ENCODE results near the gene ZCCHC4. TPM values are rescaled to one million over a fixed set of nuclear protein-coding genes. Genes with fewer than 3 reads are reported as not detected.

The ZCCHC4 gene
- total and polyA plus RNA-seq, 8 donors = 2.6 to 30.9 (median 6.0) TPM

DNA sequence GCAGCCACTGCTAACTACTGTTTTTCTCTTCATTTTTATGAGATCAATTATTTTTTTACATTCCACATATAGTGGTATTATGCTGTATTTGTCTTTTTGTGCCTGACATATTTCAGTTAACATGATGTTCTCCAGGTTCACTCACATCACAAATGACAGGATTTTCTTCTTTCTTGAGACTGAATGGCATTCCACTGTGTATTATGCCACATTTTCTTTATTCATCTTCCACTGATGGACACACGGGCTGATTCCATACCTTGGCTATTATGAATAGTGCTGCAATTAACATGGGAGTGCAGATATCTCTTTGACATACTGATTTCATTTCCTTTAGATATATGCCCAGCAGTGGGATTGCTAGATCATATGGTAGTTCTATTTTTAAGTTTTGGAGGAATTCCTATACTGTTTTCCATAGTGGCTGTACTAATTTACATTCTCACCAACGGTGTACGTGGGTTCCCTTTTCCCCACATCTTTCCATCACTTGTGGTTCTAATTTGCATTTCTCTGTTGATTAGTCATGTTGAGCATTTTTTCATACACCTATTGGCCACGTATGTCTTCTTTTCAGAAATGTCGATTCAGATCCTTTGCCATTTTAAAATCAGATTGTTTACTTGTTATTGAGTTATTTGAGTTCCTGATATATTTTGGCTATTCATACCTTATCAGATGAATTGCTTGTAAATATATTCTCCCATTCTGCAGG, 14.9 kb upstream of the ZCCHC4 start:
- Histone ChIP-seq H3K27me3 (peaks cover 0 to 7% (median 0%) of the 10 kb centered on the region in 3 donors), H3K36me3 (no peaks in the 10 kb centered on the region), H3K27ac (no peak overlapping the region), H3K9me3 (no peaks in the 10 kb centered on the region), H3K4me3 (no peak overlapping the region), H3K4me1 (peaks cover 0 to 17% (median 11%) of the 10 kb centered on the region in 4 donors)
- intact Hi-C loops (cut with DNase I; ENCODE audit: low total_unique reads) = no loop called here
- TF ChIP-seq POLR2A (IDR thresholded peaks at IDR 0.05) = no peak
- TF ChIP-seq EP300 (IDR thresholded peaks at IDR 0.05) = no peak
- TF ChIP-seq POLR2AphosphoS5 (IDR thresholded peaks at IDR 0.05) = no peak
- TF ChIP-seq, protein P1, sequence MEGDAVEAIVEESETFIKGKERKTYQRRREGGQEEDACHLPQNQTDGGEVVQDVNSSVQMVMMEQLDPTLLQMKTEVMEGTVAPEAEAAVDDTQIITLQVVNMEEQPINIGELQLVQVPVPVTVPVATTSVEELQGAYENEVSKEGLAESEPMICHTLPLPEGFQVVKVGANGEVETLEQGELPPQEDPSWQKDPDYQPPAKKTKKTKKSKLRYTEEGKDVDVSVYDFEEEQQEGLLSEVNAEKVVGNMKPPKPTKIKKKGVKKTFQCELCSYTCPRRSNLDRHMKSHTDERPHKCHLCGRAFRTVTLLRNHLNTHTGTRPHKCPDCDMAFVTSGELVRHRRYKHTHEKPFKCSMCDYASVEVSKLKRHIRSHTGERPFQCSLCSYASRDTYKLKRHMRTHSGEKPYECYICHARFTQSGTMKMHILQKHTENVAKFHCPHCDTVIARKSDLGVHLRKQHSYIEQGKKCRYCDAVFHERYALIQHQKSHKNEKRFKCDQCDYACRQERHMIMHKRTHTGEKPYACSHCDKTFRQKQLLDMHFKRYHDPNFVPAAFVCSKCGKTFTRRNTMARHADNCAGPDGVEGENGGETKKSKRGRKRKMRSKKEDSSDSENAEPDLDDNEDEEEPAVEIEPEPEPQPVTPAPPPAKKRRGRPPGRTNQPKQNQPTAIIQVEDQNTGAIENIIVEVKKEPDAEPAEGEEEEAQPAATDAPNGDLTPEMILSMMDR (IDR thresholded peaks at IDR 0.05) = no peak
- DNase-seq = no peak
- 79 to 88% (median 82%) methylated on average over 5 of the region's 5 CpGs for WGBS, 5 donors

DNA sequence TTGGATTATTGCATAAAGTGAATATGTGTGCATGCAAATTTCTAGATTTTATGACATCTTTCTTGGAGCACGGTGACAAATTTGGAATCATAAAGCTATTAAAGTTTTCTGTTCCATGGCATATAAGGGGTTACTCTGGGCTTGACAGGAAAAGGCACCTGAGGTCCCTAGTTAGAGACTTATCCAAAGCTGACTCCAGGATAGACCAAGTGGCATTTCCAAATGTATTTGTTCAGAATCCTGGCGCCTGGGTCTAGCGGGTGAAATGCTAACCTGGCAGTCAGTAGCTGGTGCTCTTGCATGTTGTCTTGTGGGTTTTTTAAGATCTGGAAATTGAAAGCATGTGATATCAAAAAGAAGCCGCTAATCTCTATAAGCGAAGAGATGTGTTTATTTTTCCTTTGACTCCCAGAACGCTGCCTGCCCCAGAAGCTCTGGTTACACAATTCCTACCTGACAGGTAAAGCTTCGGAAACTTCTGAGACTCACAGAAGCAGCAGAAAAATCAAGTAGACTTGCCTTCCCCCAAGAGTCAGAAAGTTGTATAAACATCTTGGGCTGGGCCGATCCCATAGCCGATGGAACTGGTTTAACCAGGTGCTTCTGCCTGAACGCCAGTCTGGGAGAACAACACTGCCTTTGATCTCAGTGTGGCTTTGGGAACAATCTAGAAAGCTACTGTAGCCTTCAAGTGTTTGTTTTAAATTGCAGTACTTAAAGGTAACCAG, 12.9 kb upstream of the ZCCHC4 start:
- Histone ChIP-seq H3K9me3 (no peaks in the 10 kb centered on the region), H3K27ac (peak overlapping the region; percentile 17 to 78 (median 57)), H3K4me1 (peaks cover 0 to 21% (median 13%) of the 10 kb centered on the region in 4 donors), H3K27me3 (peaks cover 0 to 7% (median 0%) of the 10 kb centered on the region in 3 donors), H3K4me3 (no peak overlapping the region), H3K36me3 (no peaks in the 10 kb centered on the region)
- WGBS, 5 donors = 17 to 44% (median 26%) methylated on average over 10 of the region's 10 CpGs
- peak; percentile 82 to 92 for DNase-seq
- intact Hi-C loops (cut with DNase I; ENCODE audit: low total_unique reads) = no loop called here
- TF ChIP-seq POLR2AphosphoS5 (IDR thresholded peaks at IDR 0.05) = peak in 2 of 3 donors; percentile 56 to 61
- TF ChIP-seq POLR2A (IDR thresholded peaks at IDR 0.05) = no peak
- no peak for TF ChIP-seq EP300 (IDR thresholded peaks at IDR 0.05)
- TF ChIP-seq, protein P1 (IDR thresholded peaks at IDR 0.05) = peak in 1 of 7 experiments; percentile 29

DNA sequence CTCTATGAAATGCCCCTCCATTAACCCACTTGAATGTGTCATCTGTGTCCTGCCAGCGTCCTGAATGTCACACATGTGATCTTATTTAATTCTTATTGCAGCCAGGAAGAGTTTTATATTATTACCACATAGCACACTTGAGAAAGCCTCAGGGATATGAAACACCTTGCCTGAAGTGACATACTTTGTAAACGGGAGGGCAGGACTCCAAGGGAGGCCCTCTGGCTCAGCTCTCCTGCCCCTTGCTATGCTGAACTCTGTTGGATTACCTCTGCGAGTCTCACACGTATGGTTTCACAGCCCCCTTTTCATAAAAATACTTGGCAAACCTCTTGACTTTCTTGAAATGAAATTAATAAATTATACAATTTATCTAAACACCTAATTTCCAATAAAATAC, 11.1 kb upstream of the ZCCHC4 start:
- peaks cover 0 to 21% (median 13%) of the 10 kb centered on the region in 4 donors for H3K4me1 ChIP-seq
- peak overlapping the region in 3 of 5 donors; percentile 24 to 75 (median 57) for H3K27ac ChIP-seq
- TF ChIP-seq POLR2A (IDR thresholded peaks at IDR 0.05) = no peak
- TF ChIP-seq EP300 (IDR thresholded peaks at IDR 0.05) = no peak
- TF ChIP-seq, protein P1 (IDR thresholded peaks at IDR 0.05) = no peak
- no peak for TF ChIP-seq POLR2AphosphoS5 (IDR thresholded peaks at IDR 0.05)
- no peak for DNase-seq
- WGBS, 5 donors = 71 to 82% (median 78%) methylated on average over 4 of the region's 4 CpGs
- no peaks in the 10 kb centered on the region for H3K9me3 ChIP-seq
- peaks cover 0 to 7% (median 0%) of the 10 kb centered on the region in 3 donors for H3K27me3 ChIP-seq
- no peak overlapping the region for H3K4me3 ChIP-seq
- intact Hi-C loops (cut with DNase I; ENCODE audit: low total_unique reads) = no loop called here
- H3K36me3 ChIP-seq = no peaks in the 10 kb centered on the region

DNA sequence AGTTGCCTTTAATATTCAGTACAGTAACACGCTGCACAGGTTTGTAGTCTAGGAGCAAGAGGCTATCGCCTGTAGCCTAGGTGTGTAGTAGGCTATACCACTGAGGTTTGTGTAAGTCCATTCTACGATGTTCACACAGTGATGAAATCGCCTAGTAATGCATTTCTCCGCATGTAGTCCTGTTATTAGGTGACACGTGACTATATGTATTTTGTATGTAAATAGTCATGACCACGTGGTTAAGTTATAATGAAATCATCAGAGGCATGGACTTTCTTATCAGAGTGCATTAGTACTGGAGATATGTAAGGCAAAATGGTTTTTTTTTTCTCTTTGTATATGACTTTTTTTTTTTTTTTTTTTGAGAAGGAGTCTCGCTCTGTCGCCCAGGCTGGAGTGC, 9.9 kb upstream of the ZCCHC4 start:
- TF ChIP-seq, protein P1 (IDR thresholded peaks at IDR 0.05) = no peak
- TF ChIP-seq EP300 (IDR thresholded peaks at IDR 0.05) (no peak), POLR2AphosphoS5 (IDR thresholded peaks at IDR 0.05) (peak in 2 of 3 donors; percentile 12 to 46), POLR2A (IDR thresholded peaks at IDR 0.05) (no peak)

More for the DNA sequence above, 9.9 kb upstream of the ZCCHC4 start:
- Histone ChIP-seq H3K27ac (peak overlapping the region; percentile 31 to 75 (median 64)), H3K9me3 (no peaks in the 10 kb centered on the region), H3K4me3 (no peak overlapping the region), H3K4me1 (peaks cover 0 to 21% (median 13%) of the 10 kb centered on the region in 4 donors), H3K36me3 (no peaks in the 10 kb centered on the region), H3K27me3 (peaks cover 0 to 7% (median 0%) of the 10 kb centered on the region in 3 donors)
- WGBS, 5 donors = 33 to 59% (median 54%) methylated on average over 7 to 9 of the region's 9 CpGs
- intact Hi-C loops (cut with DNase I; ENCODE audit: low total_unique reads) = no loop called here
- DNase-seq = peak in 1 of 2 donors; percentile 72

Data from stomach (tissue), 9 donors.